ENCODE data around the gene CXADR. TPM values are rescaled to one million over a fixed set of nuclear protein-coding genes. Genes with fewer than 3 reads are reported as not detected.

The CXADR gene
- total RNA-seq, 1 experiment from 2014 or later, result 152 TPM

- no peak for DNase-seq
- Histone ChIP-seq H3K23me2 (ENCODE audit: insufficient read length, low read depth, low read length, poor library complexity, severe bottlenecking) (no peaks in the 10 kb centered on the region), H3K56ac (ENCODE audit: insufficient read length, low read depth, low read length) (no peak overlapping the region), H3K27ac (ENCODE audit: insufficient read length, low read depth, low read length) (no peak overlapping the region), H4K8ac (replicated peaks; ENCODE audit: insufficient read length, low read depth, low read length) (no peak overlapping the region), H2AFZ (ENCODE audit: low read length) (no peak overlapping the region), H3K18ac (ENCODE audit: insufficient read length, low read depth, low read length) (no peak overlapping the region), H3K79me2 (ENCODE audit: insufficient read depth, low read length) (peaks cover 73% of the 10 kb centered on the region), H3K27me3 (ENCODE audit: insufficient read depth, low read length) (no peaks in the 10 kb centered on the region), H2AK5ac (ENCODE audit: insufficient read length, low read length) (no peak overlapping the region), H2BK5ac (ENCODE audit: insufficient read length, low read length) (no peak overlapping the region), H2BK120ac (ENCODE audit: low read depth, low read length, poor library complexity, severe bottlenecking) (no peak overlapping the region), H2BK12ac (ENCODE audit: insufficient read length, low read depth, low read length) (no peak overlapping the region), H4K5ac (ENCODE audit: insufficient read length, low read depth, low read length) (no peak overlapping the region), H3K14ac (ENCODE audit: insufficient read depth, low read length) (no peak overlapping the region), H3K4me1 (ENCODE audit: insufficient read depth, low read length) (peaks cover 4% of the 10 kb centered on the region), H4K91ac (ENCODE audit: insufficient read length, low read depth, low read length) (no peak overlapping the region), H2BK15ac (ENCODE audit: low read depth, low read length) (no peak overlapping the region), H2BK20ac (ENCODE audit: low read depth, low read length, poor library complexity, severe bottlenecking) (no peak overlapping the region), H3K9ac (ENCODE audit: extremely low read depth, insufficient read length, low read length) (no peak overlapping the region), H3T11ph (ENCODE audit: low read length) (no peak overlapping the region), H3K4me2 (ENCODE audit: insufficient read depth, insufficient read length, low read length) (no peak overlapping the region), H3K4ac (ENCODE audit: low read depth, low read length) (no peak overlapping the region), H3K9me3 (ENCODE audit: control insufficient read depth, low read depth, low read length) (no peaks in the 10 kb centered on the region), H3K23ac (ENCODE audit: insufficient read length, low read depth, low read length) (no peak overlapping the region), H3K79me1 (ENCODE audit: insufficient read depth, low read depth, low read length, poor library complexity, severe bottlenecking) (peaks cover 3% of the 10 kb centered on the region), H4K20me1 (ENCODE audit: control insufficient read depth, insufficient read depth, insufficient read length) (no peaks in the 10 kb centered on the region)
- H3K4me3 Mint-ChIP-seq, result no peak overlapping the region
- H3K27me3 Mint-ChIP-seq (ENCODE audit: low read depth), result no peaks in the 10 kb centered on the region
- peak overlapping the region in 1 of 3 experiments; percentile 19; a peak in 2 of 7 replicates for H3K27ac Mint-ChIP-seq
- no CpG with 5 or more reads among the region's 1 CpG for WGBS (ENCODE audit: extremely low coverage, insufficient read length, low lambda C conversion rate)
- H3K9me3 Mint-ChIP-seq, result peaks cover 0 to 4% of the 10 kb centered on the region in 2 experiments; a peak in 2 of 5 replicates
- H3K36me3 Mint-ChIP-seq (ENCODE audit: insufficient read depth in 1 of 3, low read depth in 3 of 3), result peaks cover 19 to 54% (median 25%) of the 10 kb centered on the region in 3 experiments
- H3K4me1 Mint-ChIP-seq, result peaks cover 47% of the 10 kb centered on the region in 2 experiments
- TF ChIP-seq CTCF (conservative IDR thresholded peaks at IDR 0.05), result no peak
Measured at GRCh38 chr21:17539323-17539722, 26.5 kb downstream of the CXADR start.

All from H9 (cell line).